ENCODE measurements around the gene DHX35.
"Not testable (repeated sequence)": the region's sequence is repeated elsewhere in the genome, so short reads cannot be mapped to it uniquely, and the experiment has no call there.

Gene DHX35

GRCh38 chr20:38941726-38942389, 20.3 kb upstream of the DHX35 start:
- no peak for DNase-seq

GRCh38 chr20:38945012-38945411, 17.1 kb upstream of the DHX35 start:
- DNase-seq: no peak

GRCh38 chr20:38946836-38947235, 15.3 kb upstream of the DHX35 start:
- DNase-seq: no peak

GRCh38 chr20:38947931-38948362, 14.2 kb upstream of the DHX35 start:
- DNase-seq: no peak

GRCh38 chr20:38950254-38950653, 11.9 kb upstream of the DHX35 start:
- DNase-seq: no peak

GRCh38 chr20:38951611-38952010, 10.5 kb upstream of the DHX35 start:
- no peak for DNase-seq

GRCh38 chr20:38952153-38952552, 10.0 kb upstream of the DHX35 start:
- no peak for DNase-seq

- no peak for DNase-seq
Observed at GRCh38 chr20:38953630-38954340, 8.4 kb upstream of the DHX35 start.

- DNase-seq: no peak
Observed at GRCh38 chr20:38957235-38957876, 4.8 kb upstream of the DHX35 start.

GRCh38 chr20:38957915-38958485, 4.1 kb upstream of the DHX35 start:
- no peak for DNase-seq

GRCh38 chr20:38960187-38960687, 1.9 kb upstream of the DHX35 start:
- not testable (repeated sequence) for DNase-seq

- DNase-seq: no peak
Observed at GRCh38 chr20:38961530-38962043, 557 bp upstream of the DHX35 start.

- no peak for DNase-seq
Observed at GRCh38 chr20:38962928-38963401, 821 bp downstream of the DHX35 start.

GRCh38 chr20:38963745-38964144, 1.6 kb downstream of the DHX35 start:
- no peak for DNase-seq

GRCh38 chr20:38965264-38965663, 3.1 kb downstream of the DHX35 start:
- no peak for DNase-seq

- no peak for DNase-seq
Observed at GRCh38 chr20:38968090-38968489, 5.9 kb downstream of the DHX35 start.

GRCh38 chr20:38969708-38970107, 7.6 kb downstream of the DHX35 start:
- DNase-seq: no peak

- no peak for DNase-seq
Observed at GRCh38 chr20:38970302-38970701, 8.2 kb downstream of the DHX35 start.

GRCh38 chr20:38973107-38973506, 11.0 kb downstream of the DHX35 start:
- DNase-seq: no peak

- DNase-seq: no peak
Observed at GRCh38 chr20:38973645-38974044, 11.5 kb downstream of the DHX35 start.

GRCh38 chr20:38975539-38976120, 13.5 kb downstream of the DHX35 start:
- DNase-seq: no peak

GRCh38 chr20:38979434-38979833, 17.3 kb downstream of the DHX35 start:
- no peak for DNase-seq

- DNase-seq: no peak
Observed at GRCh38 chr20:38979842-38980241, 17.7 kb downstream of the DHX35 start.
